ENCODE data around the gene MRPS27.

The MRPS27 gene

DNA sequence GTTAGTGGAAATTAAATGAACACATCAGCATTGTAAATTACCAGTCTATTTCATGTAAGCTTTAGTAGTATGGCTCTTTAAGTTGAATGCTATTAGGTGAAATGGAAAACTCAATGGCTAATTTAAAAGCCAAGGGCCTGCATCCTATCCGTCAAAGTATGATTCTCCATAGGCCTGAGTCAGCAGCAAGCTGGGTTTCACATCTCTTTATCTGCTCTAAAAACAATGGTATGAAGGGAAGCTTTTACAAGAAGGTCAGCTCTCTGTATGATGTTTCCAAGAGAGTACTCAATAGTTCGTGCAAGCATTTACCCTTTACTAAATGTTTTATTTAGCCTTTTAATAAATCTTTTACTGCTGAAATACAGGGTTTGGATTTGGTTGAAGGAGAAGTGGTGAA, 149.9 kb downstream of the MRPS27 start:
- TF ChIP-seq, protein P1, sequence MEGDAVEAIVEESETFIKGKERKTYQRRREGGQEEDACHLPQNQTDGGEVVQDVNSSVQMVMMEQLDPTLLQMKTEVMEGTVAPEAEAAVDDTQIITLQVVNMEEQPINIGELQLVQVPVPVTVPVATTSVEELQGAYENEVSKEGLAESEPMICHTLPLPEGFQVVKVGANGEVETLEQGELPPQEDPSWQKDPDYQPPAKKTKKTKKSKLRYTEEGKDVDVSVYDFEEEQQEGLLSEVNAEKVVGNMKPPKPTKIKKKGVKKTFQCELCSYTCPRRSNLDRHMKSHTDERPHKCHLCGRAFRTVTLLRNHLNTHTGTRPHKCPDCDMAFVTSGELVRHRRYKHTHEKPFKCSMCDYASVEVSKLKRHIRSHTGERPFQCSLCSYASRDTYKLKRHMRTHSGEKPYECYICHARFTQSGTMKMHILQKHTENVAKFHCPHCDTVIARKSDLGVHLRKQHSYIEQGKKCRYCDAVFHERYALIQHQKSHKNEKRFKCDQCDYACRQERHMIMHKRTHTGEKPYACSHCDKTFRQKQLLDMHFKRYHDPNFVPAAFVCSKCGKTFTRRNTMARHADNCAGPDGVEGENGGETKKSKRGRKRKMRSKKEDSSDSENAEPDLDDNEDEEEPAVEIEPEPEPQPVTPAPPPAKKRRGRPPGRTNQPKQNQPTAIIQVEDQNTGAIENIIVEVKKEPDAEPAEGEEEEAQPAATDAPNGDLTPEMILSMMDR (conservative IDR thresholded peaks at IDR 0.05; ENCODE audit: control insufficient read depth, insufficient read depth, low read depth, low read length), result no peak
- H3K4me3 ChIP-seq (ENCODE audit: control insufficient read depth, low read depth, low read length), result no peak overlapping the region
- DNase-seq (ENCODE audit: low read depth), result no peak
